H7 (cell line): Measurements from ENCODE around the gene RBM33. TPM values are rescaled to one million over a fixed set of nuclear protein-coding genes. Genes with fewer than 3 reads are reported as not detected.

Experiments used
- DNase-seq: peaks from one replicate; pipeline ENCODE4 v3.0.0; 2012
- H3K27me3 ChIP-seq: 2 replicates; pipeline ENCODE4 v1.6.0; 2011; ENCODE audit warnings: mild to moderate bottlenecking, low read length; ENCODE audit not compliant: control insufficient read depth, insufficient read depth
- H3K36me3 ChIP-seq: replicated peaks from 2 replicates; pipeline ENCODE4 v1.5.1; 2011; ENCODE audit warnings: low read length; ENCODE audit not compliant: control insufficient read depth, insufficient read depth
- H3K4me3 ChIP-seq: 2 replicates; pipeline ENCODE4 v1.5.1; 2011; ENCODE audit warnings: low read depth, mild to moderate bottlenecking, control low read depth, low read length, moderate library complexity; ENCODE audit not compliant: insufficient read depth
- total RNA-seq: library from RNA; depleted of rRNA; stranded (reverse); fragments of >200 nt; shearing (Covaris generic); gene quantifications from 2 replicates; pipeline ENCODE4 v1.2.3, GENCODE V29; 2014

Gene RBM33
- total RNA-seq, 1 experiment from 2014 or later, result 15.4 TPM

DNA sequence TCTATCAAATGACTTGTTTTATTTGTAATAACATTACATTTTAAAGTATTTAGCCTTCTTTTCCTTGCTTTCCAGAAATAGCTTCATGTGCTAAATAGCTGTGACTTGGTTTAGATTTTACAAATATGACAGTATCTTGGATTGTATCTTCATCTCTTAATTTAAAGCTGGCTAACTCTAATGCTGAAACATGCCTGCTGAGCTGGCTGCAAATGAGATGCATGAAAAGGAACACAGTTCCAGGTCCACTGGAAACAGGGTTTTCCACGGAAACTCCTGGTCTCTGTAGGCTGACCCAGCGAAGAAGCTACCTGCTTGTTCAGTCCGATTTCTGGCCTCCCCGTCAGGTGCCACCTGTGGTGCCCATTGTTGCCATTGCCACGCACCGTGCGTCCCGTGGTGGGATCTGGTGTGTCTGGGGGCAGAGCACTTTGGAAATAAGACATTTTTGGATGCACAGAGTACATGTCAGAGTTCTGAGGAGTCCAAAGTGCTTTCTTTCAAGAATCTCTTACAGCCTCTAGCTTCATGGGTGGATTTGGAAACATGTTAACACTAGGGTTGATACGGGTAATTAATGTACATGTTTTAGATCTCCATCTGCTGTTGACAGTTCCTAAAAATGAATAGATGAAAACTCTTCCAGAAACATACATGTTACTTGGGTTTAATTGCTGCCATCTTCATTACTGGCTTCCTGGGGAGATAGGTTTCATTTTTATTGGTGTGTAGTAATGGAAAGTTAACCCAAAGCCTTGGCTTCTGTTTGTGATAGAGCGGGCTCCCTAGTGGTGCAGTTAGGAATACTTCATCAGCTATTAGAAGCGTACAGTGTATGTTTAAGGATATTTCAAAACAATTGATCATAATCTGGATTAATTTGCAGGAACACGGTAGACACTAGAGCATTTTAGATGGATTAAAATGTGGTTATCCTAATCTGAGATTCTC, 122.8 kb downstream of the RBM33 start:
- Histone ChIP-seq H3K27me3 (no peaks in the 10 kb centered on the region), H3K4me3 (no peak overlapping the region), H3K36me3 (peaks cover 16% of the 10 kb centered on the region)
- no peak for DNase-seq

GRCh38 chr7:155769701-155770100, 125.2 kb downstream of the RBM33 start:
- H3K36me3 ChIP-seq, result peaks cover 19% of the 10 kb centered on the region
- no peak overlapping the region for H3K4me3 ChIP-seq
- DNase-seq, result no peak
- no peaks in the 10 kb centered on the region for H3K27me3 ChIP-seq

DNA sequence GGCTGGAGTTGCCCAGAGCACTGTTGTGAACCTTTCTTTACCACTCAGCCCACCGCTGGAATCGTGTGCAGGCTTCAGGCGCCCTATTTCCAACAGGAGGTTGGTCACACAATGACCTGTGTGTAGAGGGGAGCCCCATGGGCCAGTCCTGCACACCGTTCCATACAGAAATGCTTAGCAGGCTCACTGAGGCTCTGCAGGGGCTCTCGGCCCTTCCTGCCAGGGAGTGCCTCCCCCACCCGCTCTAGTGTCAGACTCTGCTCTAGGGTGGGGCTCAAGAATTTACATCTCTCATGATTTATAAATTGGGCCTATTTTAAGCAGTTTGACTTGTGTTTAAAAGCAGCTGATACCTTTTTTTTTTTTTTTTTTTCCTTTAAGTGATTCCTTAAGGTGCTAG, 125.8 kb downstream of the RBM33 start:
- peaks cover 20% of the 10 kb centered on the region for H3K36me3 ChIP-seq
- H3K4me3 ChIP-seq, result no peak overlapping the region
- no peak for DNase-seq

DNA sequence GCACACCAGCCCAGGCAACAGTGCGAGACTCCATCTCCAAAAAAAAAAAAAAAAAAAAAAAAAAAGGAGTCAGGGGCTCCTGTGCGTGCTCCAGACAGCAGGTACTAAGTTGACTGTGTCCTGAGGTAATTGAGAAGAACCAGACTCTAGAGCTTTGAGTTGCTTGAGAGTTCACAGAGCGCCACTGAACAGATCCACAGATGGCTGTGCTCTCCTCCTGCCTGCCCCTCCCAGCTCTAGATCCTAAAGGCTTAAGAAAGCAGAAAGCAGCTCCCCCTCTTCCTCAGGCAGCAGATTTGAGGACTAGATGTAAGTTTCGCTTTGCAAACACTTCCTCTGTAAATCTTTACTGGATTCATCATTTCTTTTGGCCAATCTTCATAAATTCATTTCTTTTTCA, 129.1 kb downstream of the RBM33 start:
- H3K4me3 ChIP-seq, result no peak overlapping the region
- no peaks in the 10 kb centered on the region for H3K27me3 ChIP-seq
- H3K36me3 ChIP-seq, result peaks cover 22% of the 10 kb centered on the region
- DNase-seq, result no peak

More for the DNA sequence above, 125.8 kb downstream of the RBM33 start:
- no peaks in the 10 kb centered on the region for H3K27me3 ChIP-seq

DNA sequence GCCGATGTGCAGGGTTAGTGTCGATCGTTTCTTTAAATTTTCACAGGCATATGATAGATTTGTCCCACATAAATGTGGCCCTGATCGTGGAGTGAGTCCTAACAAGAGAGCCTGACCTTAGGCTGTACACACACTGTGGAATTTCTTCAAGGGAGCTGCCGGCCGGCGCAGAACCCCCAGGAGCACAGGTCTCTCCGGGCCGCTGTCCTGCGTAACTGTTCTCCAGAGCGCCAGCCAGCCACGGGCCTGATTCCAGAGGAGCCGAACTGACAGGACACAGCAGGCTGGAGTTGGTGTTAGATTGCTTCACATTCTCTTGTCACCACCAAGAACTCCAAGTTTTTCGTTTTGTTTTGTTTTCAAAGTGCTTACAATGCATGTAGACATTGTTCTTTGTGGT, 130.5 kb downstream of the RBM33 start:
- no peak for DNase-seq
- Histone ChIP-seq H3K27me3 (no peaks in the 10 kb centered on the region), H3K4me3 (no peak overlapping the region), H3K36me3 (peaks cover 17% of the 10 kb centered on the region)

DNA sequence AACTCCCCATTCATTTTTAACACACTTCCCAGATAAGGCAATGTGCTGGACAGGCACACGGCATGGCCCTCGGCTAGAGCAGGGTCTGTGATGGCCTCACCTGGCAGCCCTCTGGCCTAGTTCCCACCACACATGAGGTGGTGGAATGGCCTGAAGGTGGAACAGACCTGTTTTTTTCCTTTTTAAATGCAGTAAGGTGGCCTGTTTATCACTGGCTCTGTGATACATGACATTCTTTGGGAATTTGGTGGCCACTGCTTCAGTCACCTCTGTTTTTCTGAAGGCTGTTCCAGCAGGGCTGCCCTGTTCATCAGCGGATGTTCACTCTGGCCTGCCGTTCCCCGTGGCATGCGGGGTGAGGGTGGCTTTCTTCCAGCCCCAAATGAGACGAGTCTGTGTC, 131.2 kb downstream of the RBM33 start:
- Histone ChIP-seq H3K36me3 (peaks cover 15% of the 10 kb centered on the region), H3K27me3 (no peaks in the 10 kb centered on the region), H3K4me3 (no peak overlapping the region)
- DNase-seq, result no peak

- no peaks in the 10 kb centered on the region for H3K27me3 ChIP-seq
- no peak overlapping the region for H3K4me3 ChIP-seq
- H3K36me3 ChIP-seq, result peaks cover 15% of the 10 kb centered on the region
- no peak for DNase-seq
Observed at GRCh38 chr7:155776606-155777005, 132.1 kb downstream of the RBM33 start.

GRCh38 chr7:155778349-155778748, 133.9 kb downstream of the RBM33 start:
- no peaks in the 10 kb centered on the region for H3K27me3 ChIP-seq
- no peak for DNase-seq
- H3K36me3 ChIP-seq, result peaks cover 12% of the 10 kb centered on the region
- no peak overlapping the region for H3K4me3 ChIP-seq

DNA sequence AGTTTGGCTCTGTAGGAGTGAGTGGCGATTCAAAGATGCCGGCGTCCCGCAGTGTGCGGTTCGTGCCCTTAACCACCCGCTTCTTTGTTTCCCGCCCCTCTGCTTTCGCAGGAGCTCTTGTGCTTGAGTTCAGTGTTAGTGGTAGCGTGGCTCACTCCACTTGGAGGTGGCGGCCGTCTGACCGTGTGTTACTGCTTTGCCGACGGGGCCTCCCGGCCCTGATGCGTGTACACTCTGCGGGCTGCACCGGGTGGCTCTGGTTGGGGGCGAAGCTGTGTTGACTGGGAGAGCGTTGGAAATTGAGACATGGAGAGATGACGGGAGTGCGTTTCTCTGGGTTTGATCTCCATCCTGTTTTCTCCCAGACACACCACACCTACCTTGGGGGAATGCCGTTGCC, 136.4 kb downstream of the RBM33 start:
- DNase-seq, result no peak
- no peaks in the 10 kb centered on the region; the same call in 1 of the 2 replicates for H3K27me3 ChIP-seq
- H3K4me3 ChIP-seq, result no peak overlapping the region
- H3K36me3 ChIP-seq, result peaks cover 3% of the 10 kb centered on the region

DNA sequence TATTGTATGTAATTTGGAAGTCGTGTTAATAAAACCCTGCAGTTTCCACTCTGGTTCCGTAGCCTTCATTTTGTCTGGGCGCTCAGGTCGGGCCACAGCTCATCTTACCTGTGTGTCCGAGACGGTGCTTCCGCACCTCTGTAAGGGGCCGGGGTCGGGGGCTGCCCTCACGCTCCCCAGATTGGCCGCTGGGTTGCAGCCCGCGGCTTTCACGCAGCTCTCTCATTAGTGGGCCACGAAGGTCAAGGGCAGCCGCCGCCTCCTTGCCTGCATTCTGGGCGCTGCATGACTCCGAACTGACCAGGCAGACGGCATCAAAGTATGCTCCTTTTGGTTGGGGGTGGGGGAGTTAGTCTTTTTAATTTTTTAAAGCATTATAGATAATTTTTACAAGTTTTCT, 137.0 kb downstream of the RBM33 start:
- no peak for DNase-seq
- Histone ChIP-seq H3K4me3 (no peak overlapping the region), H3K36me3 (peaks cover 3% of the 10 kb centered on the region), H3K27me3 (peaks cover 1% of the 10 kb centered on the region)

DNA sequence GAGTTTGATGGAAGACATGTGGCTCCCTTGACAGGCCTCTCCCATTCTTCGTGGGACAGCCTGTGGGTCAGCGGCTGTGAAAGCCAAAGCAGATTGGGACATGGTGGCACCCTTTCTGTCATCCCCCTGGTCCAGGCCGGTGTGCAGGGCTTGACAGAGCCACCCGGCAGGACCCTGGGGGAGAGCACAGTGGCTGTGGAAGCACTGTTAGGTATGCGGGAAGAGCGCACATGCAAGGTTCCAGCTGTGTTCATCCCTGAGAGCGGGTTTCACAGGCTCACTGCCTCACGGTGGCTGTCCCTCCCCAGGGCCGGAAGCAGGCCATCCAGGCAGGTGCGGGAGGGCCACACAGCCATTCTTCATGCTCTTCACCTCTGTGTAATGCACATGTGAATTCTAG, 138.0 kb downstream of the RBM33 start:
- no peaks in the 10 kb centered on the region; the same call in 1 of the 2 replicates for H3K36me3 ChIP-seq
- peaks cover 11% of the 10 kb centered on the region for H3K27me3 ChIP-seq
- H3K4me3 ChIP-seq, result no peak overlapping the region
- no peak for DNase-seq

- Histone ChIP-seq H3K27me3 (peaks cover 11% of the 10 kb centered on the region), H3K4me3 (no peak overlapping the region), H3K36me3 (no peaks in the 10 kb centered on the region; the same call in 1 of the 2 replicates)
- no peak for DNase-seq
Observed at GRCh38 chr7:155785536-155785935, 141.1 kb downstream of the RBM33 start.

GRCh38 chr7:155786491-155786890, 142.0 kb downstream of the RBM33 start:
- H3K27me3 ChIP-seq, result peaks cover 11% of the 10 kb centered on the region
- H3K36me3 ChIP-seq, result no peaks in the 10 kb centered on the region; the same call in 1 of the 2 replicates
- no peak overlapping the region for H3K4me3 ChIP-seq
- no peak for DNase-seq

- no peaks in the 10 kb centered on the region; the same call in 1 of the 2 replicates for H3K36me3 ChIP-seq
Observed at GRCh38 chr7:155787171-155787851, 142.8 kb downstream of the RBM33 start.

GRCh38 chr7:155788616-155789000, 144.1 kb downstream of the RBM33 start:
- no peaks in the 10 kb centered on the region for H3K36me3 ChIP-seq
- peaks cover 11% of the 10 kb centered on the region for H3K27me3 ChIP-seq
- no peak overlapping the region for H3K4me3 ChIP-seq
- peak; percentile 66 for DNase-seq

More at GRCh38 chr7:155787171-155787851, 142.8 kb downstream of the RBM33 start:
- peak; percentile 90 for DNase-seq
- Histone ChIP-seq H3K27me3 (peaks cover 11% of the 10 kb centered on the region), H3K4me3 (peak overlapping the region; percentile 48)
